ENCODE measurements around the gene LMX1A.

LMX1A gene

DNA sequence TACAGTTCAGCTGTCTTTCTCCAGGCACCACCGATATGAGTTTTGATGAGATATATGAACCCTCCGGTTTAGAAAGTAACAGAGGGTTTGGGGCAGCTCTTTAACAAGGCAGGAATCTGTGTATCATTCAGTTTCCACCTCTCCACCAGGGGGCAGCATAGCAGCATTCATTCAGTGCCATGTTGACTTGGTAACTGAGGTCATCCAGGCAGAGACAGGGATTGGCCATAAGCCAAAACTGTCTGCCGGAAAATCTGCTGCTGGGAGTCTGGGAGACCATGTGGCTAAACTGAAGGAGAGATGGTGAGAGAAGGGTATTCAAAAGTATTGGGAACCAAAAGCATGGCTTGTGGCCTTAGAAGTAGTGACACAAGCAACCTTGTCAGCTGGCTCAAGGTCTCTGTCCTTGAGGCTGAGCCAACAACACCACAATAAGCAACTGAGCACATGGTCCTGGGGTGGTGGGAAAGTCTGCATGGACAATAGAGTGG, 98.5 kb downstream of the LMX1A start:
- peak; percentile 82 for DNase-seq

DNA sequence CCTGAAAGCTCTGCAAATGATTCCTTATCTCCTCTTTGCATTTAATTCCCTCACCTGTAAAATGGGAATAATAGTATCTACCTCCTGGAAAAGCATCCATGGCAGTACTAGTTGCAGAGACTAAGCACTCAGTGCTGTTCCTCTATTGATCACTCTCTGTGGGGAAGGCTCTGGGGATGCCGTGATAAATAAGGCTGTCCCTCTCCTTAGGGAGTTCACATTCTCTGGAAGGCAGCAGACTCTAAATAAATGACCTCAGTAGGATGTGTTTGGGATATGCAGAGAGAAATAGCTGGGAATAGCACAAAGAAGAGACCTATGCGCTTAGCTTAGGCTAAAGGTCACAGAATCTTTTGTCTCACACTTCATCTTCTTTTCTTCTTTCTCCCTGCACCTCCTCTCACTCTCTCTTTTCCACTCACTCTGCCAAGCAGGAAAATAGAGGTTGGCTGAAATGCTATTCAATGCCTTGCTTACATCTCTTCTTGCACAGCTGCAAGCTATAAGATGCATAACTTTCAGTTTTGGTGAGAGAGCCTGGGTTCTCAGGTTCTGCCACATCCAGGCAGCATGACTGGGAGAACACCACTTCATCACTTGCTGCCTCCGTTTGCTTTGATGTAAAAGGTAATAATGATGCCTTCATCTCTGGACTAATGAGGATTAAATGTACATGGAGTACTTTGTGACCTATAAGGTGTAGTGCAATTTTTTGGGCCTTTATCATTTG, 101.5 kb downstream of the LMX1A start:
- no peak for DNase-seq

GRCh38 chr1:165254376-165254775, 102.1 kb downstream of the LMX1A start:
- no peak for DNase-seq

GRCh38 chr1:165253818-165254254, 102.7 kb downstream of the LMX1A start:
- DNase-seq = peak; percentile 20

DNA sequence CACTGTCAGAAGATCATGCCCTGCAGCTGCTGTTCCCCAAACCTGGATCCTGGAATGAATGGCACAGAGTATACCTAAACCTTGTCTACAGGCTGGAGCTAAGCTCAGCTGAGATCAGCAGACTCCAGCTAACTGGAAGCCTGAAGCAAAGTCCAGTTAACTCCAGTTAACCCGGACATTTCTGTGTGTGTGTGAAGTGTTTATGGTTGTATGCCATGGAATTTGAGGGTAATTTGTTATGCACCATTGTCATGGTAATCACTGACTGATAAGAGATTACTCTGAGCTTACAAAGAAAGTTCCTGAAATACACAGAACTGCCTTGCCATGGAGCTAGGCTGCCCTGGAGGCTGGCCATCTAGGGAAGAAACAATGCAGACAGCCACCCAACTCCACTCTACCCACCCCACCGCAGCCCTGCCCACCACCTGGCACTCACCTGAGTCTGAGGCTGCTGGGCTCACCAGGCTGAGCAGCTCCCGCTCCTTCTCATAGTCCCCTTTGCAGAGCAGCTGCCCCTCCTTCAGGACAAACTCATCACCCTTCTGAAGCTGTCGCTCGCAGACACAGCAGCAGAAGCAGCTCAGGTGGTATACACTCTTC, 107.4 kb downstream of the LMX1A start:
- DNase-seq = no peak

- no peak for DNase-seq
These were observed 114.6 kb downstream of the LMX1A start for GRCh38 chr1:165241952-165242351.

DNA sequence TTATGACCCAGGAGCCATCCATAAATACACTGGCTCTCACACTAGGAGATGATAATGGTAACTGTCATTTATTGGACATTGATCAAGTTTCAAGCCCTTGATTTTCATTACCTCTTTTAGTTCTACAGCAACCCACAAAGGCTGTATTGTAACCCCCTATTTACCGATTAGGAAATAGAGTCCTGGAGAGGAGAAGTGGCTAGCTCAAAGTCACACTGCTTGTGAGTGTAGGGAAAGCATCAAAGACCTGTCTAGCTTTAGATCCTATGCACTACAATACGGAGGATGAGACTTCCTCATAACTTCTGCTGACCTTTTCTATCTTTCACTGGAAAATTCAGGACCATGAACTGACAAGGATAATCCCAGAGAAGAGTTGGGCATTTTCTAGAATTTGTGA, 115.2 kb downstream of the LMX1A start:
- DNase-seq = no peak

GRCh38 chr1:165240492-165240891, 116.0 kb downstream of the LMX1A start:
- DNase-seq = no peak

- DNase-seq = no peak
These were observed 116.6 kb downstream of the LMX1A start for GRCh38 chr1:165239873-165240272.

DNA sequence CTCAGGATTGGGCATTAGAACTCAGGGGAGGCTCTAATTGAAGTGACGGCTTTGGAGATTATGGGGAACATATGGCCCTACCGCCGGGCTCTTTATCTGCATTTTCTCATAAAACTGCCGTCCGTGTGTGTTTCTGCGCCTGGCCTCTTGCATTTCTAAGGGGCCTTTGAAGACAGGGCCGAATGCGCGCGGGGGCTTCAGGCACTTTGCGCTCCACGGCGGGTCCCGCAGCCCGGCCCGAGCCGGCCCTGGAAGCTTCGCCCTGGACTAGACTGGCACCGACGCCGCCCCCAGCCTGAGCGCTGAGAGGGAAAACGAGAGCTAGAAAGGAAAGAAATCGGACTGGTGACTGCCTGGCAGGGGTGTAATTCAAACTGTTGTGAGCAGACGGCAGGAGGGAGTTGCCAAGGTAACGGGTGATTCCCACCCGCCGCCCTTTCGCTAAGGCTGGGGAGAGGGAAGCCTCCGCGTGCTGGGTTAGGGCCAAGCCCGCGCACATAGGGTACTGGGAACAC, 120.7 kb downstream of the LMX1A start:
- DNase-seq = peak; percentile 66

- peak; percentile 42 for DNase-seq
These were observed 121.2 kb downstream of the LMX1A start for GRCh38 chr1:165235155-165235776.

DNA sequence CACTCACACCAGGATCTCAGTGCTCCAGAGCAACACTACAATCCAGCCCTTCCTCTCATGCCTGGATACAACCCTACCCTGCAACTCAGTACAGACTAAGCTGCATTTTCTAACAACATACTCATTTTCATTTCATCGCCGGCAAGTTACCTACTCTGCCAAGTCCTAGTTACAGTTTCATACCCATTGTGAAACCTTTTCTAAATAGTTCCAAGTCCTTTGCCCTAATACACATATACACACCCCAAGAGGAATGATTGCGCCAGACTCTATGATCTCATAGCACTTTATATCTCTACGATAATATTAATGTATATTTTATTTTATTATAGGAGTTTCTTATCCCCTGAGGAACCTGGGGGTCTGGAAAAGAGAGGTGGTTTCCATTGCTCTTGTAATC, 122.4 kb downstream of the LMX1A start:
- no peak for DNase-seq

GRCh38 chr1:165228676-165229075, 127.8 kb downstream of the LMX1A start:
- DNase-seq = no peak

DNA sequence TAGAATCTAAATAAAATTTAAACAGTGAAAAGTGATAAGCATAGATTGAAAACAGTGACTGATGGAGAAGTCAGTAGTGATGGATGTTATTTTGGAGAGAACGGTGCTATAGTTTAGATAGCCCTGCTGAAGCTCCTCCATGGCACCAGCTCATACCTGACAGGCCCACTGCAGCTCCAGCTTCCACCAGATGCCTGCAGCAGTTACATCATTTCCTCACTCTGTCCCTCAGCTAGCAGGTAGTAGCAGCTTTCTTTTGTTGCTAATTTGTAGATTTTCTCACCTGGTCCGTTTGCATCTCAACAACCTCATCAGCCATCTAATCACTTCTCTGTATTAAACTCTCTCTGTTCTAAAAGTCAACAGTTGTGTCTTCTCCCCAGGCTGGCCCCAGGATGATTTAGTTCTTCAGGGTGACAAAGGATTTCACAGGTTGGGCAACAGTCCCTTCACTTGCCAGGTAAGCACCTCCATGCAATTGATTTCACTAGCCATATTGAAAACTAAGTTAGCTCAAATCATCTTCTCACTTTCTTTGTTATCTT, 128.3 kb downstream of the LMX1A start:
- DNase-seq = no peak

- DNase-seq = no peak
These were observed 130.2 kb downstream of the LMX1A start for GRCh38 chr1:165226326-165226725.

DNA sequence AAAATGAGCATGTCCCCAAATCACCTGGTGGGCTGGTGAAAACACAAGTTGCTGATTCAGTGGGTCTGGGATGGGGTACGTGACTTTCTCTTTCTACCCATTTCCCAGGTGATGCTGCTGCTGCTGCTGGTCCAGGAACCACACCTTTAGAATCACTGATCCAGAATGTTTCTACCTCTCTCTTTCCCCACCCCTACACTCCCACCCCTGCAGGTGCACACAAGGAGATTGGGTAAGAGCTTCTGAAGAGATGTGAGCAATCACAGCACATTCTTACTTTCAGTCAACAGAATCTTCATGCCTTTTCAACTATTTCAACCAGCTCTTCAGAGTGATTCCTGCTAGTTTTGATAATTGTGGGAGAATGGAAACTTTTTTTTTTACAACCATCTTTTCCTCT, 130.9 kb downstream of the LMX1A start:
- DNase-seq = no peak

DNA sequence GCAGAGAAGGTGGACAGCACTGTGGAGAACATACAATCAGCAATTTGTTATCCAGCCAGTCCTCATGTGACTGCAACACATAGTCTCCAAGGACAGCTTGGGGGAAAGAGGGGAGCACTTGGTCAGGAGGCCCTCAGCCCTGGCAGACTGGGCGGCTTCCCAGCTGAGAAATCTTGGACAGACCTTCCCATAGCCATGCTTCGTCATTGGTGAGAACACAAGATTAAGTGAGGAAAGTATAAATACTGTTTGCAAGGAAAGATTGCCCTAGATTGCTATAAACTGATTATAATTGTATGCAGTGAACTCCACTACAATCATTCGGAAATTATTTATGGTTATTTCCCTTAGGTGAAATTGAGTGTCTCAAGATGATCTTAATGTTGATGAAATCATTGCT, 131.5 kb downstream of the LMX1A start:
- no peak for DNase-seq

DNA sequence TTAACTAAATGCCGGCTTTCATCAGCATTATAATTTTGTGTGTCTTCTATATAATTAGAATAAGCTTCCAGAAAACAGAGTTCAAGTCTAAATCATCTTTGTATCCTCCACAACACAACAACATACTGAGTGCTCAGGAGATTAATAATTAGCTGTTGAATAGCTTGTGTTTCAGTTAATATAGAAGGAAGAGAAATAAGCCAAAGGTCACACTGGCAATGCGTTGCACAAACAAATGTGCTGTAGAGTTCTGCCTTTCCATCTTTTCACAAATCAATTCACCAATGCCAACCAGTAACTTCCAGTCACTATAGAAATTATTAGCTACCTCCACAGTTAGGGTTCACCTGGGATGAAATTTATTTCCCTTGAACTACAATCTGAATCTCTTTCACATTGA, 132.0 kb downstream of the LMX1A start:
- no peak for DNase-seq

- peak; percentile 75 for DNase-seq
These were observed 133.9 kb downstream of the LMX1A start for GRCh38 chr1:165222580-165222979.

DNA sequence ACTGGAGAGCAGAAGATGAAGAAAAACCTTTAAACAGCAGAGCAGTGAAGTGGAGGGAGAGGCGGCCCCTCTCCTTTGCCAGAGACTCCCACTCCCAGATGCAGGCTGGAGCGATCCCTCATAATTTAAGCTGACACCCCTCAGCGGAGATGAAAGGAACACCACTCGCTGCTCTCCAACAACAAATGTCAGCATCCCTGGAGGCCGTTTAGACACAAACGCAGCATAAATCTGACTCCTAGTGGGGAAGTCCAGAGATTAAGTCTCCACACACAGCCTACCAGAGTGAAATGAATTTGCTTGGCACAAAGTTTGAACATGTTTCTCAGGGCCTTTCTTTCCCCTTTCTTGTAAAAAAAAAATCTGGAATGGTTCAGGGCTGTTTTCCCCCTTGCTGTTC, 137.8 kb downstream of the LMX1A start:
- no peak for DNase-seq

GRCh38 chr1:165217958-165218357, 138.6 kb downstream of the LMX1A start:
- DNase-seq = no peak

- no peak for DNase-seq
These were observed 140.3 kb downstream of the LMX1A start for GRCh38 chr1:165216254-165216653.

DNA sequence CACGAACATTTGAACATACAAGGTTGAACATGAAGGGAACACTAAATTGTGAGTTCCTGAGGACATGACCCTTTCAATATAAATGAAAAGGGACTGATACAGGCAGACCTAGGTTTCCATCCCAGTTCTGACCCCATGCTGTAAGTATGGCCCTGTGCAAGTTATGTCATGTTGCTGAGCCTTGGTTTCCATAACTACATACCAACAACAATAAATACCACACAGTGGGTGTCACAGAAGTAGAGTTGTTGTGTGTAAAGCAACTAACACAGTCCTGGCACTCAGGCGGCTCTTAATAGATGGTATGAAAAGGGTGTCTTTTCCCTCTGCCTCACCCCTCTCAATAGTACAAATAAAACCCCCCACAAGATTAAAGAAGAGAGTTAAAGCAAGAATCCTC, 140.8 kb downstream of the LMX1A start:
- no peak for DNase-seq

DNA sequence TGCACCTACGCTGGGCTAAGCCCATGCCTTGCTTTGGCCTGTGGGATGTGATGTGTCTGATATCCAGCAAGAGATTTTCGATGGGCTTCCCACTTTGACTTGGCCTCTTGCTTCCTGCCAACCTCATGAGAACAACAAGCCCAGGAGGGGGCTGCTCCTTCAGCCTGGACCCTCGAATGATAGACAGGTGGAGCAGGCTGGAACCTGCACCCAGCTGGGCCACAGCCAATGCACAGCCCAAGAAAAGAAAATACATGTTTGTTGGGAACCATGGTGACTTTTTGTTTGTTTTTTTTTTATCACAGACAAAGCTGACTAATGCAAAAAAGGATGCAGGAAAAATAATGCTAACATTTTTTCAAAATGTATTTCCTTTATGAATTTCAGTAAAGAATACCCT, 144.3 kb downstream of the LMX1A start:
- no peak for DNase-seq
